Lower lobe of right lung (tissue), 2 donors: Measurements from ENCODE around the gene ABCC6. TPM values are rescaled to one million over a fixed set of nuclear protein-coding genes. Genes with fewer than 3 reads are reported as not detected.
A peak's percentile ranks its signal among the peaks of the same experiment; 100 is the strongest.

Experiments used
- ATAC-seq, 2 donors: fragments of 200-7000 bp; cut with Tn5 transposase; one replicate each; pipeline ENCODE4 v1.9.1; 2020 to 2022; ENCODE audit warnings: mild to moderate bottlenecking in 2 of 2, moderate library complexity in 2 of 2
- DNase-seq: peaks from one replicate; pipeline ENCODE4 v3.0.0-alpha.2; 2020
- H3K27ac ChIP-seq: fragments of 200-600 bp; one replicate; pipeline ENCODE4 v1.8.0; 2022
- H3K27me3 ChIP-seq: fragments of 200-600 bp; one replicate; pipeline ENCODE4 v1.8.0; 2022; ENCODE audit warnings: low read depth
- H3K36me3 ChIP-seq: fragments of 200-600 bp; one replicate; pipeline ENCODE4 v1.8.0; 2022; ENCODE audit warnings: mild to moderate bottlenecking
- H3K4me1 ChIP-seq: fragments of 200-600 bp; one replicate; pipeline ENCODE4 v1.8.0; 2022
- H3K4me3 ChIP-seq: fragments of 200-600 bp; one replicate; pipeline ENCODE4 v1.8.0; 2022; ENCODE audit warnings: mild to moderate bottlenecking
- H3K9me3 ChIP-seq: fragments of 200-600 bp; one replicate; pipeline ENCODE4 v1.8.0; 2022
- CTCF ChIP-seq: fragments of 200-600 bp; IDR thresholded peaks from one replicate; pipeline ENCODE4 v1.8.0; 2022; ENCODE audit warnings: antibody characterized with exemption, mild to moderate bottlenecking
- intact Hi-C: fragments of 100-400 bp; cut with DNase I; formaldehyde crosslinking; loops from one replicate; pipeline ENCODE4 v1.11.0; 2022
- total RNA-seq: library from RNA; stranded (reverse); fragmentation: NEBNext Ultra II Directional; extraction: Animal tissue kit (Norgen Biotek cat#: 25700); gene quantifications from one replicate; pipeline ENCODE4 v1.2.1, GENCODE V29; 2021
- donor health status: DM: no; HTN: yes; CAD: no; lungs with severe emphysema.

ABCC6 gene
- total RNA-seq, 1 donor from 2014 or later, result 40.5 TPM

DNA sequence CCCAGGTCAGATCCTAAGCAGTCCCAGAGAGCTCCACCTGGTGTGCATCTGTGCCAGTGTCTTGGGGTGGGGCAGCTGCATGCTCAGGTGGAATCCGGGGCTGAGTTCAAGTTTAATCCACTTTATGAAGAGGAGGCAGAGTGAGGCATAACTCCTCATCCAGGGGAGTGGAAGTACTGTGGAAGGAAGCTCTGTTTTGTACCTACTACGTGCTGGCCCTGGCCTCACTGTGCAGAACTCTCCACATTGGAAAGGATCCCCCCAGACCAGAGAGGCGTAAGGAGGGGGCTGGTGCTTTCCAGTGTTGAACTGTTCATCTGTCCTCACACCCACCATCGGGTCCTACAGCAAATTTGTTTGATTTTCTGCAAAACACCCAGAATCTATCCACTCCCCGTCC is 78.0 kb downstream of the ABCC6 start:
- Histone ChIP-seq H3K9me3 (no peaks in the 10 kb centered on the region), H3K36me3 (peaks cover 50% of the 10 kb centered on the region), H3K27ac (no peak overlapping the region), H3K27me3 (no peaks in the 10 kb centered on the region), H3K4me1 (peaks cover under 1% of the 10 kb centered on the region), H3K4me3 (no peak overlapping the region)
- ATAC-seq (no peak), DNase-seq (no peak)
- TF ChIP-seq CTCF, result no peak
- intact Hi-C loops, result no loop called here

- Histone ChIP-seq H3K4me3 (no peak overlapping the region), H3K27me3 (no peaks in the 10 kb centered on the region), H3K4me1 (no peaks in the 10 kb centered on the region), H3K9me3 (no peaks in the 10 kb centered on the region), H3K27ac (no peak overlapping the region), H3K36me3 (peaks cover 58% of the 10 kb centered on the region)
- no peak for ATAC-seq
- no peak for DNase-seq
- TF ChIP-seq CTCF, result no peak
- intact Hi-C loops, result no loop called here
Measured at GRCh38 chr16:16144416-16144815, 78.9 kb downstream of the ABCC6 start.

- DNase-seq (no peak), ATAC-seq (no peak)
- H3K9me3 ChIP-seq, result no peaks in the 10 kb centered on the region
- H3K27ac ChIP-seq, result no peak overlapping the region
- H3K27me3 ChIP-seq, result no peaks in the 10 kb centered on the region
- H3K4me3 ChIP-seq, result no peak overlapping the region
- peaks cover 63% of the 10 kb centered on the region for H3K36me3 ChIP-seq
- TF ChIP-seq CTCF, result no peak
- no peaks in the 10 kb centered on the region for H3K4me1 ChIP-seq
- intact Hi-C loops, result no loop called here
Measured at GRCh38 chr16:16143931-16144330, 79.4 kb downstream of the ABCC6 start.

DNA sequence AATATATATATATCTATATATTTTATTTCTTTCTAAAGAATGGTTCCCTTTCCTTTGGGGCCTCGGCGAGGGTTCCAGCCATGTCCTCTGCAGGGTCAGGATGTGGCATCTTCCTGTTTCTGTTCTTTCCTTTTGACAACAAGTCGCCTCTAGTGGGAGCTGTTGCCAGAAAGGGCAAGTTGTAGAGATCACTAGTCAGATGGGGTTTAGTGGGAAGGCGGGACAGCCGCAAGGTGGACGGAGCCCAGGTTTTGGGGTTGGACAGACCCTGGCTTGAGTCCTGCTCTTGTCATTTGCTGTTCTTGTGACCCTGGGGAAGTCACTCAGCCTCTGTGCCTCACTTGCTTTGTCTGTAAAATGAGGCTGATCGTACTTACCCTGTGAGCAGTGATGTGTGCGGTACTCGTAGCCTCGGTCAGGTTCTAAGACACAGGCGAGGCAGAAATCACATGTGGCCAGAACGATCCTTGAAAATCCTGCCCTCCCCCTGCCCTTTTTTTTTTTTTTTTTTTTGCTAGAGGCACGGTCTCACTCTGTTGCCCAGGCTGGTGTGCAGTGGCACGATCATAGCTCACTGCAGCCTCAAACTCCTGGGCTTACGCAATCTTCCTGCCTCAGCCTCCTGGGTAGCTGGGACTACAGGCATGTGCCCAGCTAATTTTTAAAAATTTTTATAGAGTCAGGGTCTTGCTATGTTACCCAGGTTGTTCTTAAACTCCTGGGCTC is 80.1 kb downstream of the ABCC6 start:
- peaks cover 70% of the 10 kb centered on the region for H3K36me3 ChIP-seq
- intact Hi-C loops, result no loop called here
- H3K4me3 ChIP-seq, result no peak overlapping the region
- no peak for DNase-seq
- no peaks in the 10 kb centered on the region for H3K9me3 ChIP-seq
- ATAC-seq, result no peak
- H3K27ac ChIP-seq, result no peak overlapping the region
- H3K27me3 ChIP-seq, result no peaks in the 10 kb centered on the region
- TF ChIP-seq CTCF, result peak; percentile 26
- H3K4me1 ChIP-seq, result no peaks in the 10 kb centered on the region

- no peak overlapping the region for H3K4me3 ChIP-seq
- no peaks in the 10 kb centered on the region for H3K27me3 ChIP-seq
- intact Hi-C loops, result no loop called here
- ATAC-seq (no peak), DNase-seq (no peak)
- H3K36me3 ChIP-seq, result peaks cover 80% of the 10 kb centered on the region
- no peaks in the 10 kb centered on the region for H3K4me1 ChIP-seq
- TF ChIP-seq CTCF, result no peak
- H3K9me3 ChIP-seq, result no peaks in the 10 kb centered on the region
- H3K27ac ChIP-seq, result no peak overlapping the region
Measured at GRCh38 chr16:16141784-16142396, 81.4 kb downstream of the ABCC6 start.
